ENCODE measurements around the gene CPS1. TPM values are rescaled to one million over a fixed set of nuclear protein-coding genes. Genes with fewer than 3 reads are reported as not detected.

Gene CPS1
- total RNA-seq, 4 donors from 2014 or later = 1.5 to 2.4 (median 1.8) TPM

GRCh38 chr2:210713122-210713521, 156.7 kb downstream of the CPS1 start:
- 43 to 57% methylated on average over 1 to 2 of the region's 2 CpGs for WGBS, 2 donors (ENCODE audit: low coverage in 1 of 2)
- TF ChIP-seq CTCF (IDR thresholded peaks at IDR 0.05) = no peak
- TF ChIP-seq EP300 (IDR thresholded peaks at IDR 0.05) = no peak
- no peak for TF ChIP-seq POLR2AphosphoS5 (IDR thresholded peaks at IDR 0.05)
- TF ChIP-seq POLR2A (IDR thresholded peaks at IDR 0.05) = no peak
- no peak overlapping the region for H3K27ac ChIP-seq
- H3K4me1 ChIP-seq = no peaks in the 10 kb centered on the region
- H3K36me3 ChIP-seq = no peaks in the 10 kb centered on the region
- ATAC-seq = no peak
- H3K27me3 ChIP-seq = peaks cover 8% of the 10 kb centered on the region
- no peaks in the 10 kb centered on the region for H3K9me3 ChIP-seq
- no peak overlapping the region for H3K4me3 ChIP-seq

- Histone ChIP-seq H3K4me3 (no peak overlapping the region), H3K9me3 (no peaks in the 10 kb centered on the region), H3K36me3 (no peaks in the 10 kb centered on the region), H3K27me3 (peaks cover 8% of the 10 kb centered on the region), H3K4me1 (no peaks in the 10 kb centered on the region), H3K27ac (no peak overlapping the region)
- no peak for ATAC-seq
- no peak for TF ChIP-seq EP300 (IDR thresholded peaks at IDR 0.05)
- no peak for TF ChIP-seq CTCF (IDR thresholded peaks at IDR 0.05)
- TF ChIP-seq POLR2A (IDR thresholded peaks at IDR 0.05) = no peak
- TF ChIP-seq POLR2AphosphoS5 (IDR thresholded peaks at IDR 0.05) = no peak
- WGBS, 2 donors (ENCODE audit: low coverage in 1 of 2) = 40 to 54% methylated on average over 3 to 5 of the region's 5 CpGs
Measured at GRCh38 chr2:210715560-210716082, 159.2 kb downstream of the CPS1 start.

- H3K27me3 ChIP-seq = peaks cover 2% of the 10 kb centered on the region
- H3K9me3 ChIP-seq = no peaks in the 10 kb centered on the region
- H3K4me3 ChIP-seq = no peak overlapping the region
- WGBS, 2 donors (ENCODE audit: low coverage in 1 of 2) = 42 to 43% methylated on average over 3 of the region's 3 CpGs
- H3K4me1 ChIP-seq = no peaks in the 10 kb centered on the region
- TF ChIP-seq POLR2AphosphoS5 (IDR thresholded peaks at IDR 0.05) (no peak), CTCF (IDR thresholded peaks at IDR 0.05) (no peak), POLR2A (IDR thresholded peaks at IDR 0.05) (no peak), EP300 (IDR thresholded peaks at IDR 0.05) (no peak)
- H3K36me3 ChIP-seq = no peaks in the 10 kb centered on the region
- no peak for ATAC-seq
- H3K27ac ChIP-seq = no peak overlapping the region
Measured at GRCh38 chr2:210718503-210718902, 162.1 kb downstream of the CPS1 start.

GRCh38 chr2:210722092-210722491, 165.7 kb downstream of the CPS1 start:
- no peak overlapping the region for H3K4me3 ChIP-seq
- no peaks in the 10 kb centered on the region for H3K36me3 ChIP-seq
- WGBS, 2 donors (ENCODE audit: low coverage in 1 of 2) = 87 to 96% methylated on average over 3 of the region's 3 CpGs
- no peaks in the 10 kb centered on the region for H3K27me3 ChIP-seq
- no peak overlapping the region for H3K27ac ChIP-seq
- no peaks in the 10 kb centered on the region for H3K9me3 ChIP-seq
- TF ChIP-seq POLR2A (IDR thresholded peaks at IDR 0.05) (no peak), POLR2AphosphoS5 (IDR thresholded peaks at IDR 0.05) (no peak), EP300 (IDR thresholded peaks at IDR 0.05) (no peak), CTCF (IDR thresholded peaks at IDR 0.05) (no peak)
- no peak for ATAC-seq
- H3K4me1 ChIP-seq = no peaks in the 10 kb centered on the region

- TF ChIP-seq POLR2AphosphoS5 (IDR thresholded peaks at IDR 0.05) = no peak
- TF ChIP-seq POLR2A (IDR thresholded peaks at IDR 0.05) = no peak
- no peak for TF ChIP-seq EP300 (IDR thresholded peaks at IDR 0.05)
- TF ChIP-seq CTCF (IDR thresholded peaks at IDR 0.05) = no peak
- H3K27ac ChIP-seq = no peak overlapping the region
- H3K4me3 ChIP-seq = no peak overlapping the region
- ATAC-seq = no peak
- no peaks in the 10 kb centered on the region for H3K36me3 ChIP-seq
- H3K4me1 ChIP-seq = no peaks in the 10 kb centered on the region
- no peaks in the 10 kb centered on the region for H3K9me3 ChIP-seq
- no peaks in the 10 kb centered on the region for H3K27me3 ChIP-seq
Measured at GRCh38 chr2:210727549-210727948, 171.2 kb downstream of the CPS1 start.

Measured in gastroesophageal sphincter (tissue), 4 donors.